Omental fat pad (tissue), 4 donors: ENCODE measurements around the gene GAB1. TPM values are rescaled to one million over a fixed set of nuclear protein-coding genes. Genes with fewer than 3 reads are reported as not detected.
A peak's percentile ranks its signal among the peaks of the same experiment; 100 is the strongest.

Source experiments
- ATAC-seq: fragments of 150-250 bp; one replicate; pipeline ENCODE4 v1.9.1; 2016; ENCODE audit warnings: mild to moderate bottlenecking, moderate library complexity; ENCODE audit not compliant: low FRiP score
- DNase-seq: peaks from one replicate; pipeline ENCODE4 v3.0.0-alpha.2; 2019; ENCODE audit warnings: low spot score
- CTCF ChIP-seq, 3 donors: fragments of 450-650 bp; IDR thresholded peaks; one replicate each; pipeline ENCODE4 v1.5.1; 2016 to 2017; ENCODE audit warnings: antibody characterized with exemption in 3 of 3, mild to moderate bottlenecking in 3 of 3, moderate library complexity in 2 of 3
- total RNA-seq, 4 donors: library from RNA; depleted of rRNA; stranded (reverse); fragments of >200 nt; gene quantifications; one replicate each; pipeline ENCODE4 v1.1.0, GENCODE V29; 2016

Gene GAB1
- total RNA-seq, 4 donors from 2014 or later = 9.4 to 32.2 (median 29.4) TPM

DNA sequence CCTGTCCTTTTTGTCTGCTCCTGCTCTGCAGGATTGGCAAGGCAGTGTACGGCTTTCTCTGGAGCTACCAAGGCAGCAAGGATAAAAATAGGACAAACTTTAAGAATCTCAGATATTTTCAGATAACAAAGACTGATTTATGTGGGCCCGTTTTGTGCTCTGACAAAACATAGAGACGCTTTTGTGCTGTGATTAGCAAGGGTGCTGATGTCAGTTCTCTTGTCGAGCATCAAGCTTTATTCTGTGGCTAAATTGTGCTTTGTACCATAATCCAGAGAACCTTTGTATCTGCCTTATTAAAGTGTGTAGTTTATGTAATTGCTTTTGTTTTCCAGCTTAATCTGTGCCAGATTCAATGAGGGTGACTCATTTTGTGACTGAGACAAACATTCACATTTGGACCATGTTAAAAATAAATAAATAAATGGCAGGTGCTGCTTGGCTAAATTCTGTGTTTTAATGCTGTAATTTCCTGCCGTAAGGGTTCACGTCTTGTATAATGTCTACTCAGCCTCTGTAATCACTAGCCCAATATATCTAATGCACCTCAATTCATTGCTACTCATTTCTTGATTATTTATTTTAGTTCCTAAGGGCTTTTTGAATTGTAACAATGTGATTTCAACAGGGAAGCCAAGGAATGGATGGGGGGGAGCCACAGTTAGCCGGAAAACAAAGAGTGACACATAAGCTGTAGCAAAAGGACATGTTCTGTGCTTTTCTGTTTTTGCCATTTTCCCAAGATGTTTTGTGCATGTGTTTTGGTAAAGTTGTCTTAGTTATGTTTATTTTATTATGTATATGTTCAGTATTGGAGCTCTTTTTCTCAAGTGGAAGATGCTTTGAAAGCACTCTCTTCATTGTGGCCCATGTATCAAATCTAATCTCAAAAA is 75.1 kb downstream of the GAB1 start:
- TF ChIP-seq CTCF (IDR thresholded peaks at IDR 0.05) = no peak
- ATAC-seq (peak; percentile 48), DNase-seq (no peak)

DNA sequence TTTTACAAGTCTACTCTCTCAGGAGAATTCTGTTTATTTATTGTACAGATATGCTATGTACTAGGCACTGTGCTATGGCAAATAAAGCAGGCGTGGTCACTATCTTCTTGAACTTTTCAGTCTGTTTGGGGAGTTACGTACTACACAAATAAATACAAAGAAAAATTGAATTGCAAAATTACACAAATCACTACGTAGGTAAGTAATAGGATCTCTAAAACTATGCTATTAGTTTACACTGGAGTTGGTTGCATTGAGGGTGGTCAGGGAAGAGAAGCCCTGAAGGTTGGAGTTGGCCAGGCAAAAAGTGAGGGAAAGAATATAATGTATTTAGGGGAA is 75.7 kb downstream of the GAB1 start:
- ATAC-seq (no peak), DNase-seq (no peak)
- TF ChIP-seq CTCF (IDR thresholded peaks at IDR 0.05) = no peak

GRCh38 chr4:143417679-143418403 is 81.2 kb downstream of the GAB1 start:
- ATAC-seq (no peak), DNase-seq (no peak)
- no peak for TF ChIP-seq CTCF (IDR thresholded peaks at IDR 0.05)

- no peak for TF ChIP-seq CTCF (IDR thresholded peaks at IDR 0.05)
Measured at GRCh38 chr4:143420227-143420626, 83.6 kb downstream of the GAB1 start.

GRCh38 chr4:143421609-143422008 is 84.9 kb downstream of the GAB1 start:
- DNase-seq (no peak), ATAC-seq (no peak)
- TF ChIP-seq CTCF (IDR thresholded peaks at IDR 0.05) = no peak

More at GRCh38 chr4:143420227-143420626, 83.6 kb downstream of the GAB1 start:
- DNase-seq (no peak), ATAC-seq (no peak)

DNA sequence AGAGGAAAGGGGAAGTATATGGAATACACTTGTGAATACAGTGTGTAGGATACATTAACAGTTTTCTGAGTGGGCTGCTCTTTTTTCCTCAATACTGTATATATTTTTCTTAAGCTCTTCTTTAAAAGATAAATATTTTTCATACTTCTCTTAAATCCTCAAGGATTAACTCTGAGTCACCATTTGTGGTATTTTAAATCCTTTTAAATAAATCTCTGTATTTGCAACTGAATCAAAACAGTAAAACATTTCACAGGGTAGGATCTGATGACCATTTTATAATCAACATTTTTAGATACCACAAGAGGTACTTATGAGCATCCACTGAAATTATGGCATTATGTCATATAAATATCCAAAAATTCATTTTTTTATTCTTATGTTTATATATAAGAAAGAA is 87.6 kb downstream of the GAB1 start:
- ATAC-seq = no peak
- no peak for TF ChIP-seq CTCF (IDR thresholded peaks at IDR 0.05)
- DNase-seq = no peak
